T-helper 1 cell (primary cell): ENCODE data around the gene MYBPH.

Experiments
- DNase-seq, 5 donors: peaks; one replicate each; pipeline ENCODE4 v3.0.0-alpha.2; 2012 to 2020

The MYBPH gene

GRCh38 chr1:203178083-203178482, 2.5 kb upstream of the MYBPH start:
- no peak for DNase-seq

- DNase-seq, result no peak
Observed at GRCh38 chr1:203177470-203178039, 1.9 kb upstream of the MYBPH start.

- no peak for DNase-seq
Observed at GRCh38 chr1:203177036-203177405, 1.4 kb upstream of the MYBPH start.

- DNase-seq, result no peak
Observed at GRCh38 chr1:203176273-203177035, 828 bp upstream of the MYBPH start.

- no peak for DNase-seq
Observed at GRCh38 chr1:203175827-203176241, 208 bp upstream of the MYBPH start.

- DNase-seq, result no peak
Observed at GRCh38 chr1:203174324-203174985, 1.2 kb downstream of the MYBPH start.

- no peak for DNase-seq
Observed at GRCh38 chr1:203173566-203173965, 2.1 kb downstream of the MYBPH start.

- DNase-seq, result no peak
Observed at GRCh38 chr1:203173011-203173555, 2.5 kb downstream of the MYBPH start.

GRCh38 chr1:203172184-203173010, 3.2 kb downstream of the MYBPH start:
- DNase-seq, result peak in 3 of 5 donors; percentile 16 to 28 (median 23)

- DNase-seq, result no peak
Observed at GRCh38 chr1:203171341-203172183, 4.1 kb downstream of the MYBPH start.

- no peak for DNase-seq
Observed at GRCh38 chr1:203170625-203171330, 4.8 kb downstream of the MYBPH start.

GRCh38 chr1:203169770-203170520, 5.7 kb downstream of the MYBPH start:
- DNase-seq, result no peak

GRCh38 chr1:203168991-203169390, 6.6 kb downstream of the MYBPH start:
- DNase-seq, result no peak

- no peak for DNase-seq
Observed at GRCh38 chr1:203168256-203168786, 7.3 kb downstream of the MYBPH start.

- DNase-seq, result no peak
Observed at GRCh38 chr1:203167913-203168200, 7.8 kb downstream of the MYBPH start.

GRCh38 chr1:203167026-203167912, 8.4 kb downstream of the MYBPH start:
- DNase-seq, result no peak

GRCh38 chr1:203166192-203166940, 9.3 kb downstream of the MYBPH start:
- no peak for DNase-seq

GRCh38 chr1:203165800-203166161, 9.8 kb downstream of the MYBPH start:
- no peak for DNase-seq
